ENCODE data around the gene PPARD.
A peak's percentile ranks its signal among the peaks of the same experiment; 100 is the strongest.
"Not testable (repeated sequence)": the region's sequence is repeated elsewhere in the genome, so short reads cannot be mapped to it uniquely, and the experiment has no call there.

PPARD gene

GRCh38 chr6:35302604-35303241, 39.6 kb upstream of the PPARD start:
- Histone ChIP-seq H3K9ac (ENCODE audit: low read length) (no peak overlapping the region), H3K36me3 (ENCODE audit: insufficient read depth, low read length) (no peaks in the 10 kb centered on the region), H3K4me1 (ENCODE audit: insufficient read depth, low read length) (peaks cover 6% of the 10 kb centered on the region), H3K27me3 (ENCODE audit: control insufficient read depth in 1 of 2, insufficient read depth in 2 of 2, low read length in 2 of 2) (no peaks in the 10 kb centered on the region), H3K4me3 (ENCODE audit: low read depth in 1 of 2, low read length in 2 of 2) (no peak overlapping the region), H3K27ac (ENCODE audit: low read depth, low read length) (no peak overlapping the region), H3K9me3 (ENCODE audit: low read length) (no peaks in the 10 kb centered on the region)

- Histone ChIP-seq H3K36me3 (ENCODE audit: insufficient read depth, low read length) (no peaks in the 10 kb centered on the region), H3K9ac (ENCODE audit: low read length) (no peak overlapping the region), H3K27me3 (ENCODE audit: control insufficient read depth in 1 of 2, insufficient read depth in 2 of 2, low read length in 2 of 2) (no peaks in the 10 kb centered on the region), H3K4me3 (ENCODE audit: low read depth in 1 of 2, low read length in 2 of 2) (no peak overlapping the region), H3K4me1 (ENCODE audit: insufficient read depth, low read length) (no peaks in the 10 kb centered on the region), H3K9me3 (ENCODE audit: low read length) (no peaks in the 10 kb centered on the region), H3K27ac (ENCODE audit: low read depth, low read length) (no peak overlapping the region)
Measured at GRCh38 chr6:35304299-35304698, 38.1 kb upstream of the PPARD start.

- Histone ChIP-seq H3K4me1 (ENCODE audit: insufficient read depth, low read length) (no peaks in the 10 kb centered on the region), H3K9me3 (ENCODE audit: low read length) (no peaks in the 10 kb centered on the region), H3K9ac (ENCODE audit: low read length) (no peak overlapping the region), H3K27me3 (ENCODE audit: control insufficient read depth in 1 of 2, insufficient read depth in 2 of 2, low read length in 2 of 2) (no peaks in the 10 kb centered on the region), H3K27ac (ENCODE audit: low read depth, low read length) (no peak overlapping the region), H3K4me3 (ENCODE audit: low read depth in 1 of 2, low read length in 2 of 2) (no peak overlapping the region), H3K36me3 (ENCODE audit: insufficient read depth, low read length) (no peaks in the 10 kb centered on the region)
Measured at GRCh38 chr6:35305117-35305516, 37.2 kb upstream of the PPARD start.

DNA sequence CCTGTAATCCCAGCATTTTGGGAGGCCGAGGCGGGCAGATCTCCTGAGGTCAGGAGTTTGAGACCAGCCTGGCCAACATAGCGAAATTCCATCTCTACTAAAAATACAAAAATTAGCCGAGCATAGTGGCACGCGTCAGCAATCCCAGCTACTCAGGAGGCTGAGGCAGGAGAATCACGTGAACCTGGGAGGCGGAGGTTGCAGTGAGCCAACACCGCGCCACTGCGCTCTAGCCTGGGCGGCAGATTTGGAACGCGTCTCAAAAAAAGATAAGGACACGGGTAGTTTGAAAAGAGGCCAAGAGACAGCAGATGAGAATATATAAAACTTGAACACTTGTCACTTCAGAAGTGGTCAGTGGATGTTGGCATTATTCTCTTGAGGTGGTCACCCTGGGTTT, 35.2 kb upstream of the PPARD start:
- H3K27ac ChIP-seq (ENCODE audit: low read depth, low read length); H3K9me3 ChIP-seq (ENCODE audit: low read length); H3K36me3 ChIP-seq (ENCODE audit: insufficient read depth, low read length); H3K4me3 ChIP-seq (ENCODE audit: low read depth in 1 of 2, low read length in 2 of 2); H3K4me1 ChIP-seq (ENCODE audit: insufficient read depth, low read length); H3K9ac ChIP-seq (ENCODE audit: low read length); H3K27me3 ChIP-seq (ENCODE audit: control insufficient read depth in 1 of 2, insufficient read depth in 2 of 2, low read length in 2 of 2): not testable (repeated sequence)

DNA sequence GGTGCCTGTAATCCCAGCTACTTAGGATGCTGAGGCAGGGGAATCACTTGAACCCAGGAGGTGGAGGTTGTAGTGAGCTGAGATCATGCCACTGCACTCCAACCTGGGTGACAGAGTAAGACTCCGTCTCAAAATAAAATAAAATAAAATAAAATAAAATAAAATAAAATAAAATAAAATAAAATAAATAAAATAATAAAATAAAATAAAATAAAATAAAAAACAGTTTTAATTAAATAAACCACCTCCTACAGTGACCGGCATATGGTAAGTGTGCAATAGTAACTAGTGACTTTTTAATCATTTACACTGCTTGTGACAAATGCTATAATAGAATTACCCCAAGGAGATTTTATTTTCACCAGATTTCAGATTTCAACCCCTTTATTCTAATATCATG, 33.8 kb upstream of the PPARD start:
- not testable (repeated sequence) for H3K27ac ChIP-seq (ENCODE audit: low read depth, low read length); H3K27me3 ChIP-seq (ENCODE audit: control insufficient read depth in 1 of 2, insufficient read depth in 2 of 2, low read length in 2 of 2); H3K4me3 ChIP-seq (ENCODE audit: low read depth in 1 of 2, low read length in 2 of 2); H3K9ac ChIP-seq (ENCODE audit: low read length); H3K9me3 ChIP-seq (ENCODE audit: low read length); H3K36me3 ChIP-seq (ENCODE audit: insufficient read depth, low read length); H3K4me1 ChIP-seq (ENCODE audit: insufficient read depth, low read length)

DNA sequence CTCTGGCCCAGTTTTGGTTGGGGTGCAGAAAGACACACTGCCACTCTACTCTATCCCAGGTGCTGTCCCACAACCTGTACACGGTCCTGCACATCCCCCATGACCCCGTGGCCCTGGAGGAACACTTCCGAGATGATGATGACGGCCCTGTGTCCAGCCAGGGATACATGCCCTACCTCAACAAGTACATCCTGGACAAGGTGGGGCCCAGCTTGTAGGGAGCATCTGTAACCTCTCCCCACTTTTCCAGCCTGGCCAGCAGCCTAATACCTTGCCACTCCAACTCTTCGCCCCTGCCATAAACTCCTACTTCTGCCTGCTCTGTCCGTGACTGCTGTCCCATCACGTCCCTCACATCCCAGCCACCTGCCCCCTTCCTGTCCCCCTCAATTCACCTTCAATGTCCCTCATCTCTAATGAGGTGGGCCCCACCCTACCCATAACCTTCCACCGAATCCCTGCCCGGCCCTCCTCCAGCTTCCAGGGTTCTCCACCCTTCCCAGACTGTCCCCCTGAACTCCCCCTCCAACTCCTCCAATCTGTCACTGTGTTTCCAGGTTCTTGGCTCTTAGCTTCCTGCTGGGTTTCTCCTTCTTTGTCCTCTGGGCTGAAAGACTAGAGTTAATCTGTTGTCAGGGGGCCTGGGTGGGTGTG, 32.6 kb upstream of the PPARD start:
- H3K27me3 ChIP-seq (ENCODE audit: control insufficient read depth in 1 of 2, insufficient read depth in 2 of 2, low read length in 2 of 2), result no peaks in the 10 kb centered on the region
- no peak overlapping the region for H3K27ac ChIP-seq (ENCODE audit: low read depth, low read length)
- H3K9me3 ChIP-seq (ENCODE audit: low read length), result no peaks in the 10 kb centered on the region
- no peaks in the 10 kb centered on the region for H3K4me1 ChIP-seq (ENCODE audit: insufficient read depth, low read length)
- no peak overlapping the region for H3K9ac ChIP-seq (ENCODE audit: low read length)
- no peaks in the 10 kb centered on the region for H3K36me3 ChIP-seq (ENCODE audit: insufficient read depth, low read length)
- no peak overlapping the region for H3K4me3 ChIP-seq (ENCODE audit: low read depth in 1 of 2, low read length in 2 of 2)

- no peaks in the 10 kb centered on the region for H3K4me1 ChIP-seq (ENCODE audit: insufficient read depth, low read length)
- no peak overlapping the region for H3K4me3 ChIP-seq (ENCODE audit: low read depth in 1 of 2, low read length in 2 of 2)
- no peak overlapping the region for H3K27ac ChIP-seq (ENCODE audit: low read depth, low read length)
- no peaks in the 10 kb centered on the region for H3K27me3 ChIP-seq (ENCODE audit: control insufficient read depth in 1 of 2, insufficient read depth in 2 of 2, low read length in 2 of 2)
- H3K9me3 ChIP-seq (ENCODE audit: low read length), result no peaks in the 10 kb centered on the region
- H3K36me3 ChIP-seq (ENCODE audit: insufficient read depth, low read length), result no peaks in the 10 kb centered on the region
- no peak overlapping the region for H3K9ac ChIP-seq (ENCODE audit: low read length)
Measured at GRCh38 chr6:35310265-35310831, 32.0 kb upstream of the PPARD start.

- Histone ChIP-seq H3K4me1 (ENCODE audit: insufficient read depth, low read length) (no peaks in the 10 kb centered on the region), H3K9ac (ENCODE audit: low read length) (no peak overlapping the region), H3K27ac (ENCODE audit: low read depth, low read length) (no peak overlapping the region)
Measured at GRCh38 chr6:35311390-35312075, 30.8 kb upstream of the PPARD start.

GRCh38 chr6:35312076-35312800, 30.1 kb upstream of the PPARD start:
- Histone ChIP-seq H3K9me3 (ENCODE audit: low read length) (no peaks in the 10 kb centered on the region), H3K4me1 (ENCODE audit: insufficient read depth, low read length) (no peaks in the 10 kb centered on the region), H3K27me3 (ENCODE audit: control insufficient read depth in 1 of 2, insufficient read depth in 2 of 2, low read length in 2 of 2) (no peaks in the 10 kb centered on the region), H3K9ac (ENCODE audit: low read length) (no peak overlapping the region), H3K27ac (ENCODE audit: low read depth, low read length) (no peak overlapping the region), H3K4me3 (ENCODE audit: low read depth in 1 of 2, low read length in 2 of 2) (no peak overlapping the region), H3K36me3 (ENCODE audit: insufficient read depth, low read length) (no peaks in the 10 kb centered on the region)

More at GRCh38 chr6:35311390-35312075, 30.8 kb upstream of the PPARD start:
- no peak overlapping the region for H3K4me3 ChIP-seq (ENCODE audit: low read depth in 1 of 2, low read length in 2 of 2)
- no peaks in the 10 kb centered on the region for H3K36me3 ChIP-seq (ENCODE audit: insufficient read depth, low read length)
- H3K9me3 ChIP-seq (ENCODE audit: low read length), result no peaks in the 10 kb centered on the region
- H3K27me3 ChIP-seq (ENCODE audit: control insufficient read depth in 1 of 2, insufficient read depth in 2 of 2, low read length in 2 of 2), result no peaks in the 10 kb centered on the region

GRCh38 chr6:35312807-35313206, 29.6 kb upstream of the PPARD start:
- no peak overlapping the region for H3K9ac ChIP-seq (ENCODE audit: low read length)
- no peaks in the 10 kb centered on the region for H3K36me3 ChIP-seq (ENCODE audit: insufficient read depth, low read length)
- no peak overlapping the region for H3K4me3 ChIP-seq (ENCODE audit: low read depth in 1 of 2, low read length in 2 of 2)
- no peaks in the 10 kb centered on the region for H3K9me3 ChIP-seq (ENCODE audit: low read length)
- H3K27ac ChIP-seq (ENCODE audit: low read depth, low read length), result no peak overlapping the region
- H3K27me3 ChIP-seq (ENCODE audit: control insufficient read depth in 1 of 2, insufficient read depth in 2 of 2, low read length in 2 of 2), result no peaks in the 10 kb centered on the region
- no peaks in the 10 kb centered on the region for H3K4me1 ChIP-seq (ENCODE audit: insufficient read depth, low read length)

DNA sequence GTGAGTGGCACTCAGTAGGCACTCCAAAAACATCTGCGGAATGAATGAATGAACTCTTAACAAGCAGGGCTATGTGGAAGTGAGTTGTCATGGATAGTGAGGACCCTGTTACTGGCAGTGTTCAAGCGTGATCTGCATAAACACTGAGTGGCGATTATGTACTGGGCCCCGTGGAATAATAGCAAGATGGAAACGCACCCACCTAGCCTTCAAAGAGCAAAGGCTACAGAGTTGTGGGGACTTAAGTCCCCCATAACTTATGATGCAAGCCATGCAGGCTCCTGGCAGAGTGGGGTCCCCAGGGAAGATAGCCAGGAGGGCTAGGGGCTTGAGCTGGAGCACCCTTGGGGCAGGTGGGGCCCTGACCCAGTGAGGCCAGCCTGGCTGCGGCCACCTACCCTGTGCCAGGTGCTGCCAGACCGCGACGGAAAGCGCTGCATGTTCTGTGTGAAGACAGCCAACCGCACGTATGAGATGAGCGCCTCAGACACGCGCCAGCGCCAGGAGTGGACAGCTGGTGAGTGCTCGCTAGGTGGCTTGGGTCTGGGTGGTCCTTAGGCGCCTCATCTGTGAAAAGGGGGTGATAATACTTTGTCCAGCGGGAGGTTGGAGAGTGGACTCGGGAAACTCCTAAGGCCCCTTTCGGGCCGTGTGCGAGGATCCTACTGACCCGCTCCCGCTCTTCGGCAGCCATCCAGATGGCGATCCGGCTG, 24.7 kb upstream of the PPARD start:
- Histone ChIP-seq H3K9ac (ENCODE audit: low read length) (no peak overlapping the region), H3K4me3 (ENCODE audit: low read depth in 1 of 2, low read length in 2 of 2) (peak overlapping the region; percentile 58 to 65), H3K4me1 (ENCODE audit: insufficient read depth, low read length) (no peaks in the 10 kb centered on the region), H3K27ac (ENCODE audit: low read depth, low read length) (peak overlapping the region; percentile 52), H3K27me3 (ENCODE audit: control insufficient read depth in 1 of 2, insufficient read depth in 2 of 2, low read length in 2 of 2) (no peaks in the 10 kb centered on the region), H3K36me3 (ENCODE audit: insufficient read depth, low read length) (no peaks in the 10 kb centered on the region), H3K9me3 (ENCODE audit: low read length) (no peaks in the 10 kb centered on the region)

Measured in muscle layer of colon (tissue), 2 donors.